Neuronal stem cell (in vitro differentiated cells): ENCODE measurements around the gene CHN2.

Experiments
- DNase-seq: peaks from one replicate; pipeline ENCODE4 v3.0.0-alpha.2; 2013; ENCODE audit warnings: low spot score
- H2AFZ ChIP-seq: one replicate; pipeline ENCODE4 v1.6.1; 2013; ENCODE audit warnings: mild to moderate bottlenecking, low read length, inconsistent platforms
- H2AK5ac ChIP-seq: 2 replicates; pipeline ENCODE4 v1.6.1; 2013; ENCODE audit warnings: low read depth, mild to moderate bottlenecking, inconsistent platforms, low read length, moderate library complexity, mixed read lengths
- H2BK120ac ChIP-seq: 2 replicates; pipeline ENCODE4 v1.6.1; 2013; ENCODE audit warnings: low read depth, mild to moderate bottlenecking, inconsistent platforms, low read length, moderate library complexity, mixed read lengths
- H2BK12ac ChIP-seq: one replicate; pipeline ENCODE4 v1.6.1; 2013; ENCODE audit warnings: low read length, inconsistent platforms
- H2BK15ac ChIP-seq: 2 replicates; pipeline ENCODE4 v1.6.1; 2013; ENCODE audit warnings: mild to moderate bottlenecking, low read length, inconsistent platforms, mixed read lengths
- H2BK5ac ChIP-seq: one replicate; pipeline ENCODE4 v1.6.1; 2013; ENCODE audit warnings: inconsistent platforms, mild to moderate bottlenecking, low read length, moderate library complexity
- H3K14ac ChIP-seq: one replicate; pipeline ENCODE4 v1.6.1; 2013; ENCODE audit warnings: low read length, inconsistent platforms
- H3K18ac ChIP-seq: 2 replicates; pipeline ENCODE4 v1.6.1; 2013; ENCODE audit warnings: low read length, inconsistent platforms
- H3K23ac ChIP-seq: 2 replicates; pipeline ENCODE4 v1.6.1; 2013; ENCODE audit warnings: low read depth, mild to moderate bottlenecking, mixed read lengths, low read length, inconsistent platforms; ENCODE audit not compliant: poor library complexity
- H3K27ac ChIP-seq: replicated peaks from 3 replicates; pipeline ENCODE4 v1.5.1; 2013; ENCODE audit warnings: low read length, inconsistent platforms
- H3K27me3 ChIP-seq, 3 experiments: 2 replicates each; pipeline ENCODE4 v1.6.1; 2013; ENCODE audit warnings: low read length in 3 of 3, mild to moderate bottlenecking in 2 of 3, inconsistent platforms in 1 of 3, low read depth in 1 of 3, mixed read lengths in 1 of 3, moderate library complexity in 1 of 3; ENCODE audit not compliant: control insufficient read depth in 3 of 3, insufficient read depth in 3 of 3
- H3K36me3 ChIP-seq, 2 donors: replicated peaks in 1 of 2; 2 replicates each; pipeline ENCODE4 v1.6.1; 2013; ENCODE audit warnings: low read length in 2 of 2; ENCODE audit not compliant: control insufficient read depth in 2 of 2, insufficient read depth in 2 of 2
- H3K4ac ChIP-seq: 2 replicates; pipeline ENCODE4 v1.6.1; 2013; ENCODE audit warnings: inconsistent platforms, mild to moderate bottlenecking, low read length, moderate library complexity
- H3K4me1 ChIP-seq, 2 donors: 1 replicate in 1 of 2; 2 replicates in 1 of 2; pipeline ENCODE4 v1.6.1; 2013; ENCODE audit warnings: low read length in 2 of 2, low read depth in 1 of 2; ENCODE audit not compliant: control insufficient read depth in 2 of 2, insufficient read depth in 1 of 2
- H3K4me2 ChIP-seq: one replicate; pipeline ENCODE4 v1.6.1; 2013; ENCODE audit warnings: mild to moderate bottlenecking, low read length, inconsistent platforms; ENCODE audit not compliant: insufficient read depth, poor library complexity, severe bottlenecking
- H3K4me3 ChIP-seq, 2 donors: 2 replicates each; pipeline ENCODE4 v1.5.1; 2013; ENCODE audit warnings: low read length in 2 of 2, mild to moderate bottlenecking in 2 of 2, inconsistent platforms in 1 of 2, moderate library complexity in 1 of 2
- H3K79me1 ChIP-seq: one replicate; pipeline ENCODE4 v1.6.1; 2013; ENCODE audit warnings: low read depth, mild to moderate bottlenecking, inconsistent platforms, low read length, moderate library complexity
- H3K9ac ChIP-seq: one replicate; pipeline ENCODE4 v1.6.1; 2013; ENCODE audit warnings: mild to moderate bottlenecking, low read depth, low read length, inconsistent platforms; ENCODE audit not compliant: poor library complexity
- H3K9me3 ChIP-seq, 2 donors: replicated peaks in 1 of 2; 2 replicates each; pipeline versions ENCODE3 to v1.6.1; 2013; ENCODE audit warnings: low read length in 2 of 2, mild to moderate bottlenecking in 2 of 2, inconsistent platforms in 1 of 2, low read depth in 1 of 2, mixed read lengths in 1 of 2, moderate library complexity in 1 of 2; ENCODE audit not compliant: control insufficient read depth in 2 of 2, insufficient read depth in 1 of 2
- H4K8ac ChIP-seq: one replicate; pipeline ENCODE4 v1.6.1; 2013; ENCODE audit warnings: low read depth, mild to moderate bottlenecking, inconsistent platforms, low read length, moderate library complexity
- H4K91ac ChIP-seq: one replicate; pipeline ENCODE4 v1.6.1; 2013; ENCODE audit warnings: low read length, low read depth, mild to moderate bottlenecking, inconsistent platforms; ENCODE audit not compliant: poor library complexity
- WGBS, 2 donors: extraction: QIAGEN DNeasy Blood & Tissue Kit; methylation state at CpG; one replicate each; pipeline ENCODE4 v1.1.7; 2013; ENCODE audit warnings: missing lambda C conversion rate in 2 of 2, mixed read lengths in 1 of 2; ENCODE audit not compliant: insufficient read length in 2 of 2, insufficient replicate concordance in 1 of 2; ENCODE audit errors: extremely low coverage in 2 of 2; 5-methylcytosine and 5-hydroxymethylcytosine counted together

The CHN2 gene

GRCh38 chr7:29344334-29344978 lies 149.9 kb downstream of the CHN2 start:
- Histone ChIP-seq H2BK5ac (no peak overlapping the region), H2AK5ac (no peak overlapping the region), H4K8ac (no peak overlapping the region), H3K9ac (no peak overlapping the region), H3K79me1 (peaks cover 2% of the 10 kb centered on the region), H2BK120ac (no peak overlapping the region), H3K27me3 (no peaks in the 10 kb centered on the region), H3K23ac (no peak overlapping the region), H3K9me3 (peaks cover 0 to 2% of the 10 kb centered on the region in 2 donors), H2AFZ (no peak overlapping the region), H4K91ac (no peak overlapping the region), H3K4ac (no peak overlapping the region), H3K36me3 (no peaks in the 10 kb centered on the region), H3K27ac (no peak overlapping the region), H3K4me3 (no peak overlapping the region), H3K4me1 (no peaks in the 10 kb centered on the region), H3K18ac (no peak overlapping the region), H3K4me2 (no peak overlapping the region), H2BK15ac (no peak overlapping the region), H3K14ac (no peak overlapping the region), H2BK12ac (no peak overlapping the region)
- DNase-seq, result no peak
- no CpG with 5 or more reads among the region's 4 CpGs for WGBS, 2 donors

- Histone ChIP-seq H2AK5ac (no peak overlapping the region), H3K4me1 (peaks cover 2 to 6% of the 10 kb centered on the region in 2 donors), H3K36me3 (no peaks in the 10 kb centered on the region), H3K9ac (no peak overlapping the region), H3K4me3 (no peak overlapping the region), H2BK120ac (no peak overlapping the region), H2BK15ac (no peak overlapping the region), H4K8ac (no peak overlapping the region), H4K91ac (no peak overlapping the region), H3K14ac (no peak overlapping the region), H3K27ac (no peak overlapping the region), H2BK12ac (no peak overlapping the region), H3K79me1 (peaks cover 2% of the 10 kb centered on the region), H3K18ac (no peak overlapping the region), H2BK5ac (no peak overlapping the region), H2AFZ (no peak overlapping the region), H3K4ac (no peak overlapping the region), H3K9me3 (peaks cover 0 to 1% of the 10 kb centered on the region in 2 donors), H3K23ac (no peak overlapping the region), H3K4me2 (no peak overlapping the region), H3K27me3 (no peaks in the 10 kb centered on the region)
- DNase-seq, result peak; percentile 20
- WGBS, 2 donors, result no CpG with 5 or more reads among the region's 9 CpGs
Measured at GRCh38 chr7:29345590-29345989, 151.0 kb downstream of the CHN2 start.

- no peak overlapping the region for H3K27ac ChIP-seq
- H3K23ac ChIP-seq, result no peak overlapping the region
- H3K27me3 ChIP-seq, result no peaks in the 10 kb centered on the region
- peak overlapping the region; percentile 66 for H2AK5ac ChIP-seq
- H2AFZ ChIP-seq, result no peak overlapping the region
- H2BK12ac ChIP-seq, result no peak overlapping the region
- no peak overlapping the region for H2BK15ac ChIP-seq
- H2BK120ac ChIP-seq, result no peak overlapping the region
- H2BK5ac ChIP-seq, result no peak overlapping the region
- H3K9me3 ChIP-seq, result no peaks in the 10 kb centered on the region
- H4K91ac ChIP-seq, result peak overlapping the region; percentile 56
- no peak overlapping the region for H3K4me2 ChIP-seq
- H3K79me1 ChIP-seq, result peaks cover 2% of the 10 kb centered on the region
- no peak overlapping the region for H3K4ac ChIP-seq
- H3K9ac ChIP-seq, result no peak overlapping the region
- no peaks in the 10 kb centered on the region for H3K36me3 ChIP-seq
- H4K8ac ChIP-seq, result no peak overlapping the region
- no peak overlapping the region for H3K18ac ChIP-seq
- DNase-seq, result no peak
- peaks cover 2 to 6% of the 10 kb centered on the region in 2 donors for H3K4me1 ChIP-seq
- no CpG with 5 or more reads among the region's 8 CpGs for WGBS, 2 donors
- H3K14ac ChIP-seq, result no peak overlapping the region
- no peak overlapping the region for H3K4me3 ChIP-seq
Measured at GRCh38 chr7:29346231-29346978, 151.8 kb downstream of the CHN2 start.

GRCh38 chr7:29349362-29349761 lies 154.8 kb downstream of the CHN2 start:
- H3K36me3 ChIP-seq, result no peaks in the 10 kb centered on the region
- no peak overlapping the region for H3K4ac ChIP-seq
- WGBS, 2 donors, result no CpG with 5 or more reads among the region's 4 CpGs
- H2BK12ac ChIP-seq, result no peak overlapping the region
- H3K14ac ChIP-seq, result no peak overlapping the region
- H3K4me3 ChIP-seq, result no peak overlapping the region
- no peak overlapping the region for H4K91ac ChIP-seq
- no peak overlapping the region for H3K27ac ChIP-seq
- no peak overlapping the region for H3K9ac ChIP-seq
- no peak overlapping the region for H4K8ac ChIP-seq
- H3K4me1 ChIP-seq, result peaks cover 2 to 6% of the 10 kb centered on the region in 2 donors
- no peak overlapping the region for H3K18ac ChIP-seq
- no peak overlapping the region for H2BK5ac ChIP-seq
- peaks cover 2% of the 10 kb centered on the region for H3K79me1 ChIP-seq
- H2BK120ac ChIP-seq, result no peak overlapping the region
- no peak overlapping the region for H2AK5ac ChIP-seq
- no peak overlapping the region for H2BK15ac ChIP-seq
- no peak overlapping the region for H2AFZ ChIP-seq
- H3K4me2 ChIP-seq, result no peak overlapping the region
- no peaks in the 10 kb centered on the region for H3K9me3 ChIP-seq
- no peak overlapping the region for H3K23ac ChIP-seq
- DNase-seq, result no peak
- no peaks in the 10 kb centered on the region for H3K27me3 ChIP-seq
